Measurements from ENCODE around the gene ROR1. TPM values are rescaled to one million over a fixed set of nuclear protein-coding genes. Genes with fewer than 3 reads are reported as not detected.
"Not testable (repeated sequence)": the region's sequence is repeated elsewhere in the genome, so short reads cannot be mapped to it uniquely, and the experiment has no call there.

Gene ROR1
- total RNA-seq, 6 experiments from 2014 or later: 0.04 to 0.58 (median 0.37) TPM

DNA sequence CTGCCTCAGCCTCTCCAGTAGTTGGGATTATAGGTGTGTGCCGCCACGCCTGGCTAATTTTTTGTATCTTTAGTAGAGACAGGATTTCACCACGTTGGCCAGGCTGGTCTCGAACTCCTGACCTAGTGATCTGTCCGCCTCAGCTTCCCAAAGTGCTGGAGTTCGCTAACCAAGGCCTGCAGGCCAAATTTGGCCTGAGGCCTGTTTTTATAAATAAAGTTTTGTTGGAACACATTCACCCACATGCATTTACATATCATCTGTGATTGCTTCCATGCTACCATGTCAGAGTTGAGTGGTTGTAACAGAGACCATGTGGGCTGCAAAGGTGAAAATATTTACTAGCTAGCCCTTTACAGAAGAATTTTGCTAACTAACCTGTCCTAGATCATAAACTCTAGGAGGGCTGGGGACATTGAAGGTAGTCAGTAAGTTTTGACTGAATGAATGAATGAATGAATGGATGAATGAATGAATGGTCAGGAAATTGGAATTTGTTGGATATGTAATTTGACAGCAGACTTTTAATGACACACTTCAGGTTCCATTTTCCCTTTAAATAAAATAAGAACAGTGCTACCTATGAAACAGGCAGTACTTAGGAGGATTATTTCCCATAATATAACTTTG lies 38.4 kb downstream of the ROR1 start:
- Histone ChIP-seq H3K4me1 (no peaks in the 10 kb centered on the region), H3K27me3 (no peaks in the 10 kb centered on the region), H3K4me3 (no peak overlapping the region), H3K36me3 (no peaks in the 10 kb centered on the region), H3K9me3 (no peaks in the 10 kb centered on the region), H3K27ac (no peak overlapping the region)
- ATAC-seq (no peak), DNase-seq (no peak)
- intact Hi-C loops (cut with DNase I): no loop called here
- no peak for TF ChIP-seq POLR2A (IDR thresholded peaks at IDR 0.05)
- 89% methylated on average over 6 of the region's 6 CpGs for WGBS (ENCODE audit: insufficient coverage, low coverage, low lambda C conversion rate, missing lambda C conversion rate)

DNA sequence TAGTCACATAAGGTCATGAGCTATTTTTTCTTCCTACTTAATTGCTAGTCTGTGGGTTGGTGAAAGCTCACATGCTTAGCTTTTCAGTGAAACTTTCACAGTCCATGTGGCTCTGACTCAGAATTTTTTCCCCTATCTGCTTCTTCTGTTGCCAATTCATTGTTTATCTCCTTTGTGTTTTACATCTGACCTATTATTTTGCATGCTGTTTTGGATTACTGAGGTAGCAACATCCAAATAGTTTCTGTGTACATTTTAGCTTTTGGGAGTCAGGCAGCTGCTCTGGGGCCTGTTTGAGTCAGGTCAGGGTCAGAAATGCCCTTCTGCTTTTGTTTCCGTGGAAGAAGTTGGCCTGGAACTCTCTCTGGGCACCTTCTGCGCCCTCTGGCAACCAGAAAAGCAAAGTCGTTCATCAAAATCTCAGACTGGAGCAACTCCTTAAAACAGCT lies 40.0 kb downstream of the ROR1 start:
- no peaks in the 10 kb centered on the region for H3K36me3 ChIP-seq
- no peak for DNase-seq
- TF ChIP-seq, protein P1, sequence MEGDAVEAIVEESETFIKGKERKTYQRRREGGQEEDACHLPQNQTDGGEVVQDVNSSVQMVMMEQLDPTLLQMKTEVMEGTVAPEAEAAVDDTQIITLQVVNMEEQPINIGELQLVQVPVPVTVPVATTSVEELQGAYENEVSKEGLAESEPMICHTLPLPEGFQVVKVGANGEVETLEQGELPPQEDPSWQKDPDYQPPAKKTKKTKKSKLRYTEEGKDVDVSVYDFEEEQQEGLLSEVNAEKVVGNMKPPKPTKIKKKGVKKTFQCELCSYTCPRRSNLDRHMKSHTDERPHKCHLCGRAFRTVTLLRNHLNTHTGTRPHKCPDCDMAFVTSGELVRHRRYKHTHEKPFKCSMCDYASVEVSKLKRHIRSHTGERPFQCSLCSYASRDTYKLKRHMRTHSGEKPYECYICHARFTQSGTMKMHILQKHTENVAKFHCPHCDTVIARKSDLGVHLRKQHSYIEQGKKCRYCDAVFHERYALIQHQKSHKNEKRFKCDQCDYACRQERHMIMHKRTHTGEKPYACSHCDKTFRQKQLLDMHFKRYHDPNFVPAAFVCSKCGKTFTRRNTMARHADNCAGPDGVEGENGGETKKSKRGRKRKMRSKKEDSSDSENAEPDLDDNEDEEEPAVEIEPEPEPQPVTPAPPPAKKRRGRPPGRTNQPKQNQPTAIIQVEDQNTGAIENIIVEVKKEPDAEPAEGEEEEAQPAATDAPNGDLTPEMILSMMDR (IDR thresholded peaks at IDR 0.05): no peak
- TF ChIP-seq POLR2A (IDR thresholded peaks at IDR 0.05): no peak
- no peaks in the 10 kb centered on the region for H3K4me1 ChIP-seq
- intact Hi-C loops (cut with DNase I): no loop called here
- WGBS (ENCODE audit: insufficient coverage, low coverage, low lambda C conversion rate, missing lambda C conversion rate): 36% methylated on average over 3 of the region's 3 CpGs
- no peak overlapping the region for H3K27ac ChIP-seq
- H3K4me3 ChIP-seq: no peak overlapping the region
- no peak for ATAC-seq
- H3K27me3 ChIP-seq: no peaks in the 10 kb centered on the region
- H3K9me3 ChIP-seq: no peaks in the 10 kb centered on the region

DNA sequence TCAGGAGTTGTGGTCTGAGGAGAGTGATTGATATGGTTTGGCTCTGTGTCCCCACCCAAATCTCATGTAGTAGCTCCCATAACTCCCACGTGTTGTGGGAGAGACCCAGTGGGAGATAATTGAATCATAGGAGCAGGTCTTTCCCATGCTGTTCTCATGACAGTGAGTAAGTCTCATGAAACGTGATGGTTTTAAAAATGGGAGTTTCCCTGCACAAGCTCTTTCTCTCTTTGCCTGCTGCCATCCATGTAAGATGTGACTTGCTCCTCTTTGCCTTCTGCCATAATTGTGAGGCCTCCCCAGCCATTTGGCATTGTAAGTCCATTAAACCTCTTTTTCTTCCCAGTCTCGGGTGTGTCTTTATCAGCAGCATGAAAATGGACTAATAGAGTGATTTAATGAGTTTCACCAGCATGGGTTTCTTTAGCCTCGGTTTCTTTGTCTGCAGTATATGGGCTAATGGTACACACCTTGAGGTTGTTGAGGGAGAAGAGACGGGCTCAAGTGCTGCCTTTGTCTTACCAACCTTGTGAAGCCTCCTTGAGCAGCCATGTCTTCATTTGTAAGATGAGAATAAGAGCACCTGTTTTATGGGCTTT lies 42.5 kb downstream of the ROR1 start:
- intact Hi-C loops (cut with DNase I); H3K36me3 ChIP-seq; ATAC-seq; H3K27me3 ChIP-seq; H3K4me3 ChIP-seq; H3K27ac ChIP-seq; H3K9me3 ChIP-seq; H3K4me1 ChIP-seq; DNase-seq: not testable (repeated sequence)
- 69% methylated on average over 3 of the region's 5 CpGs for WGBS (ENCODE audit: insufficient coverage, low coverage, low lambda C conversion rate, missing lambda C conversion rate)

DNA sequence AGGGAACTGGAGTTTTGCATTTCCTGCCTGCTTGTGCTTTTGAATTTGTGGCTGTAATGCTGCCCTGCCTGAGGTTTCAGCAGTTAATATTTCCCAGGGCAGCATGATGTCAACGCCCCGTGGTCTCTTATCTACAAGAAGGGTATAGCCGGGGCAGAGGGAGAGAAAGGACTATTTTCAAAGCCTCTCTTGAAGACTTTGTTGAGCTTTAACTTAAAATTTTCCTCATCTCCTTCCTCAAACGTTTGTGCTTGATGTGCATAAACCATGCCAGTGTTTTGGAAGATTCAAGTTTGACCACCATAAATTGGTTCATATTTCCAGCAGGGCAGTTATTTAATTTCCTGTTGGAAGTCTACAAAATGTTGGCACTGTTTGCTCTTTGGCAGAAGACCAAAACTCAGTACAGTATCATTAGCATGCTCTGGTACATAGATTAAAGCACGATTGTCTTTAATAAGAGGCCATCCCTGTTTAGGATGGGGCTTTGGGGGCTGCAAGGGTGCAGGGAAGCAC lies 43.4 kb downstream of the ROR1 start:
- Histone ChIP-seq H3K4me1 (no peaks in the 10 kb centered on the region), H3K27ac (no peak overlapping the region)
- no peak for ATAC-seq

DNA sequence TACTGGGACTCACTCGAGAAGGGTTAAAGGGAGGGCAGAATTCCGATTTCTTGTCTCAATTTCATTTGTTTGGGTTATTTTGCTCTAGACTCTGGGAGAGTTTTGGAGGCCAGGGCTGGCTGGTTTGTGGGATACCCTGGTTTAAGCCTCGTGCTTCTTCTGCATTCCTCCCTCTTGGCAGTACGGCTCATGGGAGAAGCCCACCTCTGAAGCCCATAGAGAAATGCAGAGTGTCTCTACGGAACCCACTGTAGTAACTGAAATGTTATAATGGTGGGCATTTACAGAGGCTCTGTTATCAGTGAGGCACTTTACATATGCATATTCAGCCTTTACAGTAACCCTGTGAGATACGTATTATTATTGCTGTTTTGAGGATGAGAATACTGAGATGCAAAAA lies 43.9 kb downstream of the ROR1 start:
- H3K4me1 ChIP-seq: no peaks in the 10 kb centered on the region
- TF ChIP-seq, protein P1 (IDR thresholded peaks at IDR 0.05): no peak
- no peak for TF ChIP-seq POLR2A (IDR thresholded peaks at IDR 0.05)
- H3K9me3 ChIP-seq: no peaks in the 10 kb centered on the region
- WGBS (ENCODE audit: insufficient coverage, low coverage, low lambda C conversion rate, missing lambda C conversion rate): 63% methylated on average over 6 of the region's 6 CpGs
- no peak for DNase-seq
- ATAC-seq: no peak
- H3K27me3 ChIP-seq: no peaks in the 10 kb centered on the region
- intact Hi-C loops (cut with DNase I): no loop called here
- no peak overlapping the region for H3K4me3 ChIP-seq
- H3K27ac ChIP-seq: no peak overlapping the region
- H3K36me3 ChIP-seq: no peaks in the 10 kb centered on the region

More for the DNA sequence above, 43.4 kb downstream of the ROR1 start:
- TF ChIP-seq, protein P1 (IDR thresholded peaks at IDR 0.05): no peak
- intact Hi-C loops (cut with DNase I): no loop called here
- 14% methylated on average over 5 of the region's 5 CpGs for whole genome bisulfite sequencing (ENCODE audit: insufficient coverage, low coverage, low lambda C conversion rate, missing lambda C conversion rate)
- H3K27me3 ChIP-seq: no peaks in the 10 kb centered on the region
- no peaks in the 10 kb centered on the region for H3K9me3 ChIP-seq
- no peak overlapping the region for H3K4me3 ChIP-seq
- no peaks in the 10 kb centered on the region for H3K36me3 ChIP-seq
- no peak for DNase-seq

All from right lobe of liver (tissue), 6 donors.